OCI-LY1 (cell line): Measurements from ENCODE around the gene UROS.

Experiments
- H2AFZ ChIP-seq: fragments of 200-600 bp; sonication (generic), shearing (Covaris generic); 2 replicates; pipeline ENCODE4 v1.6.0; 2014; ENCODE audit warnings: antibody characterized with exemption, mild to moderate bottlenecking, low read length
- H3F3A ChIP-seq: fragments of 200-600 bp; sonication (generic), shearing (Covaris generic); 2 replicates; pipeline ENCODE4 v1.6.0; 2014; ENCODE audit warnings: mild to moderate bottlenecking, antibody characterized with exemption, low read length, moderate library complexity; ENCODE audit not compliant: insufficient read depth
- H3K27ac ChIP-seq: fragments of 200-600 bp; sonication (generic); 2 replicates; pipeline ENCODE4 v1.5.1; 2014; ENCODE audit warnings: low read length, mixed run types, mild to moderate bottlenecking, low read depth; ENCODE audit not compliant: poor library complexity, severe bottlenecking
- H3K27me3 ChIP-seq: fragments of 200-600 bp; sonication (generic); 2 replicates; pipeline ENCODE4 v1.6.0; 2014; ENCODE audit warnings: antibody characterized with exemption, mild to moderate bottlenecking, low read length, moderate library complexity; ENCODE audit not compliant: insufficient read depth
- H3K36me3 ChIP-seq: fragments of 200-600 bp; sonication (generic); 2 replicates; pipeline ENCODE4 v1.6.1; 2014; ENCODE audit warnings: mild to moderate bottlenecking, antibody characterized with exemption, low read length, moderate library complexity, mixed read lengths; ENCODE audit not compliant: insufficient read depth
- H3K4me1 ChIP-seq: fragments of 200-600 bp; sonication (generic); 2 replicates; pipeline ENCODE4 v1.5.1; 2014; ENCODE audit warnings: mild to moderate bottlenecking, low read length, moderate library complexity; ENCODE audit not compliant: insufficient read depth, severe bottlenecking
- H3K4me2 ChIP-seq: fragments of 200-600 bp; sonication (generic), shearing (Covaris generic); 2 replicates; pipeline ENCODE4 v1.6.1; 2014; ENCODE audit warnings: low read length
- H3K4me3 ChIP-seq: fragments of 200-600 bp; sonication (generic); 2 replicates; pipeline ENCODE4 v1.5.1; 2014; ENCODE audit warnings: low read length, low read depth, mild to moderate bottlenecking, mixed read lengths; ENCODE audit not compliant: poor library complexity, severe bottlenecking
- H3K79me2 ChIP-seq: fragments of 200-600 bp; shearing (Covaris generic); 2 replicates; pipeline ENCODE4 v1.6.1; 2016; ENCODE audit warnings: mixed run types, low read length, mixed read lengths; ENCODE audit not compliant: insufficient read depth
- H3K9ac ChIP-seq: fragments of 200-600 bp; sonication (generic), shearing (Covaris generic); 2 replicates; pipeline ENCODE4 v1.6.1; 2014; ENCODE audit warnings: mild to moderate bottlenecking, low read length, mixed read lengths
- H3K9me2 ChIP-seq: fragments of 200-600 bp; sonication (generic), shearing (Covaris generic); 2 replicates; pipeline ENCODE4 v1.6.1; 2014; ENCODE audit warnings: low read depth, mild to moderate bottlenecking, low read length, mixed read lengths
- H3K9me3 ChIP-seq: fragments of 200-600 bp; shearing (Covaris generic); 2 replicates; pipeline ENCODE4 v1.6.1; 2014; ENCODE audit warnings: low read length, mixed read lengths
- H4K20me1 ChIP-seq: fragments of 200-600 bp; sonication (generic), shearing (Covaris generic); 2 replicates; pipeline ENCODE4 v1.6.0; 2016; ENCODE audit warnings: mild to moderate bottlenecking, low read length; ENCODE audit not compliant: insufficient read depth
- EZH2 ChIP-seq: fragments of 200-600 bp; sonication (generic), shearing (Covaris generic); IDR thresholded peaks from 2 replicates; pipeline ENCODE4 v1.8.0; 2017; ENCODE audit warnings: borderline replicate concordance, mixed run types, mild to moderate bottlenecking, antibody characterized with exemption, low read length, moderate library complexity, mixed read lengths
- TF ChIP-seq, protein P1 (sequence below): fragments of 200-600 bp; sonication (generic), shearing (Covaris generic); IDR thresholded peaks from 2 replicates; pipeline ENCODE4 v1.5.1; 2017; ENCODE audit warnings: mild to moderate bottlenecking, antibody characterized with exemption, low read length, moderate library complexity, mixed read lengths

Gene UROS

GRCh38 chr10:125761961-125762360, 61.1 kb downstream of the UROS start:
- Histone ChIP-seq H3K79me2 (no peaks in the 10 kb centered on the region), H3K9me2 (no peaks in the 10 kb centered on the region), H2AFZ (no peak overlapping the region), H3K4me1 (no peaks in the 10 kb centered on the region), H3K36me3 (peaks cover 88% of the 10 kb centered on the region), H3K9ac (no peak overlapping the region), H3K4me2 (no peak overlapping the region), H3F3A (no peaks in the 10 kb centered on the region), H4K20me1 (no peaks in the 10 kb centered on the region), H3K27me3 (no peaks in the 10 kb centered on the region), H3K9me3 (no peaks in the 10 kb centered on the region), H3K4me3 (no peak overlapping the region), H3K27ac (no peak overlapping the region)
- TF ChIP-seq EZH2 = no peak
- TF ChIP-seq, protein P1, sequence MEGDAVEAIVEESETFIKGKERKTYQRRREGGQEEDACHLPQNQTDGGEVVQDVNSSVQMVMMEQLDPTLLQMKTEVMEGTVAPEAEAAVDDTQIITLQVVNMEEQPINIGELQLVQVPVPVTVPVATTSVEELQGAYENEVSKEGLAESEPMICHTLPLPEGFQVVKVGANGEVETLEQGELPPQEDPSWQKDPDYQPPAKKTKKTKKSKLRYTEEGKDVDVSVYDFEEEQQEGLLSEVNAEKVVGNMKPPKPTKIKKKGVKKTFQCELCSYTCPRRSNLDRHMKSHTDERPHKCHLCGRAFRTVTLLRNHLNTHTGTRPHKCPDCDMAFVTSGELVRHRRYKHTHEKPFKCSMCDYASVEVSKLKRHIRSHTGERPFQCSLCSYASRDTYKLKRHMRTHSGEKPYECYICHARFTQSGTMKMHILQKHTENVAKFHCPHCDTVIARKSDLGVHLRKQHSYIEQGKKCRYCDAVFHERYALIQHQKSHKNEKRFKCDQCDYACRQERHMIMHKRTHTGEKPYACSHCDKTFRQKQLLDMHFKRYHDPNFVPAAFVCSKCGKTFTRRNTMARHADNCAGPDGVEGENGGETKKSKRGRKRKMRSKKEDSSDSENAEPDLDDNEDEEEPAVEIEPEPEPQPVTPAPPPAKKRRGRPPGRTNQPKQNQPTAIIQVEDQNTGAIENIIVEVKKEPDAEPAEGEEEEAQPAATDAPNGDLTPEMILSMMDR = no peak

DNA sequence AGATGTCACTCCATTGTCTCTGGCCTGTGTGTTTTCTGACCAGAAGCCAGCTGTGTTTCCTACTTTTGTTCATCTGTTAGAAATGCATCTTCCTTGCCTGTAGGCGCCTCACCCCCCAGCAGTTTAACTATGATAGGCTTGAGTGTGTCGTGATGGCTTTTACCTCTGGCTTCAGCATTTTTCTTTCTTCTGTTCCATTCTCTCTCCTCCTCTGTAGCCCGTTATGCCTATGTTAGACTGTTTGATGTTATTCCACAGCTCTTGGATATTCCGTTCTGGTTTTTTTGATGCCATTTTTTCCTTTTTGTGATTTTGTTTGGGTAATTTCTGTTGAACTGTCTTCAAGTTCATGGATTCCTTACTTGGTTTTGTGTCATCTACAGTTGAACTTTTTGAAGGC, 65.3 kb downstream of the UROS start:
- TF ChIP-seq, protein P1 = no peak
- TF ChIP-seq EZH2 = no peak
- Histone ChIP-seq H2AFZ (no peak overlapping the region), H3K4me3 (no peak overlapping the region), H3K36me3 (peaks cover 91% of the 10 kb centered on the region), H3K9ac (no peak overlapping the region), H3K27ac (no peak overlapping the region), H4K20me1 (no peaks in the 10 kb centered on the region), H3K9me3 (no peaks in the 10 kb centered on the region), H3K4me1 (no peaks in the 10 kb centered on the region), H3K27me3 (no peaks in the 10 kb centered on the region), H3K9me2 (no peaks in the 10 kb centered on the region), H3K4me2 (no peak overlapping the region), H3F3A (no peaks in the 10 kb centered on the region), H3K79me2 (no peaks in the 10 kb centered on the region)

- H3K4me1 ChIP-seq = no peaks in the 10 kb centered on the region
- no peak overlapping the region for H3K9ac ChIP-seq
- H3K27ac ChIP-seq = no peak overlapping the region
- no peak overlapping the region for H2AFZ ChIP-seq
- H3F3A ChIP-seq = no peaks in the 10 kb centered on the region
- no peaks in the 10 kb centered on the region for H3K9me3 ChIP-seq
- no peak overlapping the region for H3K4me3 ChIP-seq
- TF ChIP-seq, protein P1 = no peak
- TF ChIP-seq EZH2 = no peak
- no peaks in the 10 kb centered on the region for H3K79me2 ChIP-seq
- no peaks in the 10 kb centered on the region for H3K9me2 ChIP-seq
- peaks cover 91% of the 10 kb centered on the region for H3K36me3 ChIP-seq
- no peak overlapping the region for H3K4me2 ChIP-seq
- no peaks in the 10 kb centered on the region for H4K20me1 ChIP-seq
- no peaks in the 10 kb centered on the region for H3K27me3 ChIP-seq
Measured at GRCh38 chr10:125756853-125757487, 66.1 kb downstream of the UROS start.
